ENCODE data around the gene LRP1B.

The LRP1B gene

DNA sequence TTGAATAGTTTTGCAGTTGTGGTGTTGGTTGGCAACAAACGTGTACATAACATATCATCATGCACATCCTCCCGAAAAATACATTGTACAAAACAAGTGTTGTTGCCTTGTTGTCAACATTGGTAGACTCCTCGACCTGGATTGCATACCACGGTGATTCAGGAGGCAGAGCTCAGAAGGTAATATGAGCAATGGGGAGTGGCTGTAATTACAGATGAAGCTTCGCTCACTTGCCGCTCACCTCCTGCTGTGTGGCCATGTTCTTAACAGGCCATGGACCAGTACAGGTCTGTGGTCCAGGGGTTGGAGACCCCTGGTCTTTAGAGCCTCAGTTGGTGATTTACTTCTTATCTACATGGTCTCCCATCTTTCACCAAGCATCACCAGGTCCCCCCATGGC is 1927.5 kb downstream of the LRP1B start:
- DNase-seq (ENCODE audit: low read depth) = no peak
- TF ChIP-seq, protein P1, sequence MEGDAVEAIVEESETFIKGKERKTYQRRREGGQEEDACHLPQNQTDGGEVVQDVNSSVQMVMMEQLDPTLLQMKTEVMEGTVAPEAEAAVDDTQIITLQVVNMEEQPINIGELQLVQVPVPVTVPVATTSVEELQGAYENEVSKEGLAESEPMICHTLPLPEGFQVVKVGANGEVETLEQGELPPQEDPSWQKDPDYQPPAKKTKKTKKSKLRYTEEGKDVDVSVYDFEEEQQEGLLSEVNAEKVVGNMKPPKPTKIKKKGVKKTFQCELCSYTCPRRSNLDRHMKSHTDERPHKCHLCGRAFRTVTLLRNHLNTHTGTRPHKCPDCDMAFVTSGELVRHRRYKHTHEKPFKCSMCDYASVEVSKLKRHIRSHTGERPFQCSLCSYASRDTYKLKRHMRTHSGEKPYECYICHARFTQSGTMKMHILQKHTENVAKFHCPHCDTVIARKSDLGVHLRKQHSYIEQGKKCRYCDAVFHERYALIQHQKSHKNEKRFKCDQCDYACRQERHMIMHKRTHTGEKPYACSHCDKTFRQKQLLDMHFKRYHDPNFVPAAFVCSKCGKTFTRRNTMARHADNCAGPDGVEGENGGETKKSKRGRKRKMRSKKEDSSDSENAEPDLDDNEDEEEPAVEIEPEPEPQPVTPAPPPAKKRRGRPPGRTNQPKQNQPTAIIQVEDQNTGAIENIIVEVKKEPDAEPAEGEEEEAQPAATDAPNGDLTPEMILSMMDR (IDR thresholded peaks at IDR 0.05; ENCODE audit: low read depth, low read length, missing control alignments) = no peak
- no peak overlapping the region for H3K4me3 ChIP-seq (ENCODE audit: low read depth, low read length)

DNA sequence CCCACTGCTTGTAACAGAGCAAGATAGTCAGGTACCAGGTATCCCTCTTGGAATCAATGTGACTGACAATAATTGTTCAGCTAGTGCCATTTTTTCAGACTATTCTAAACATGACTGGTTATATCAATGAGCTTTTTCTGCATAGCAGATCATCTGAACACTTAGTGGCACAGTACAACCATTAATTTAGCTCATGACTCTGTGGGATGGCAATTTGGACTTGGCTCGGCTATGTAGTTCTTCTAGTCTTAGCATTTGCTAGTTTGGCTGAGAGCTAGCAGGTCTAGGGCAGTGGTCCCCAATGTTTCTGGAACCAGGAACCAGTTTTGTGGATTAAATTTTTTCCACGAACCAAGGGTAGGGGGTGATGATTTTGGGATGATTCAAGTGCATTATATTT is 1929.2 kb downstream of the LRP1B start:
- H3K4me3 ChIP-seq (ENCODE audit: low read depth, low read length) = no peak overlapping the region
- TF ChIP-seq, protein P1 (IDR thresholded peaks at IDR 0.05; ENCODE audit: low read depth, low read length, missing control alignments) = no peak
- no peak for DNase-seq (ENCODE audit: low read depth)

DNA sequence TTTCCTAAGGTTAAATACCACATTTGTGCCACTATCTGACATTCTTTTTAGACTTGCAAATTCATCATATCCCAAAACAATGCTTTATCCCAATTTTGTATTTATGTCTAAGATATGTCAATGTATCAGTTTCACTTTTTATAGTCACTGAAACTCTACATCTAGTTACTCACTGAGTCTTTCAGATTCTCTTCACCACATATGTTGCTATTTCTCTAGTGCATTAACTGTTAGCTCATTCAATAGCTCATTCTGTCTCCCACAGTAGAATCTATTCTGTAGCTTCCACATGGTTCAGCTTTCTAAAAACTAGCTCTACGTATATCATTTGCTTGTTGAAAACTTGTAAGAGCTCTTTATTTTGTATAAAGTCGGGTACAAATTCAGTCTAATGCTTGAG is 1930.1 kb downstream of the LRP1B start:
- DNase-seq (ENCODE audit: low read depth) = no peak

DNA sequence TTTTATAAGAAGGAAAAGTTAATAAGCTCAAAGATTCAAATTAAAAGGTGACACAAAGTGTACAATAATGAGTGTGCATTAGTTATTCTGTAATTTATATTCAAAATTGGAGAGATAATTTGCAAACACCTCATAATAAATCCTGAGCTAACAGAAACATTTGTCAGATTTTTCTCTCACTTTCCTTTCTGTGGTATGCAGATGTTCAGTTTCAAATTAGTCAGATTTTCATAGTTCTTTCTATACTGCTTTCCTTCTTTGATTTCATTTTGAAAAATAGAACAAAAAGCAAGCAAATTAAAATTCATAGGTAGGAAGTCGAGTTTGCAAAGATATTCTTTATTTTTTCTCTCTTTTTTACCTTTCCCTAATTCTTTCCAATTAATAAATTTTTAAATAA is 1930.5 kb downstream of the LRP1B start:
- H3K4me3 ChIP-seq (ENCODE audit: low read depth, low read length) = no peak overlapping the region
- no peak for DNase-seq (ENCODE audit: low read depth)

More for the DNA sequence above, 1930.1 kb downstream of the LRP1B start:
- TF ChIP-seq, protein P1 (IDR thresholded peaks at IDR 0.05; ENCODE audit: low read depth, low read length, missing control alignments) = no peak
- no peak overlapping the region for H3K4me3 ChIP-seq (ENCODE audit: low read depth, low read length)

DNA sequence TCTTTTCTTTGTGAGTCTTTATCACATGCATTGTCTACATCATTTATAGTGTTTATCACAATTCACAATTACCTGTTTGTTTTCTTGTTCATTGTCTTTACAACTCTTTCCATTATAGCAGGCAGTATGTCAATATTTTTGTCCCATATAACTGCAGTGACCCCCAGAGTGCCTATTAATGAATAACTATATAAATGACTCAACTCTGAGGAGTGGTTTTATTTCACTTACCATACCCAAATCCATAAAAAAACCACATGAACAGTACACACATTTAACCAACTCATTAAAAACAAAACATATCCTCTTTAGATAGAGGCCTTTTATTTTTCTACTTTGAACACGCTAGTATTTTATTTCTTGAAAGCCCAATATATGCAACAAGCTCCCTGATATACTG is 1931.5 kb downstream of the LRP1B start:
- no peak overlapping the region for H3K4me3 ChIP-seq (ENCODE audit: low read depth, low read length)
- TF ChIP-seq, protein P1 (IDR thresholded peaks at IDR 0.05; ENCODE audit: low read depth, low read length, missing control alignments) = no peak
- no peak for DNase-seq (ENCODE audit: low read depth)

More for the DNA sequence above, 1930.5 kb downstream of the LRP1B start:
- TF ChIP-seq, protein P1 (IDR thresholded peaks at IDR 0.05; ENCODE audit: low read depth, low read length, missing control alignments) = no peak

DNA sequence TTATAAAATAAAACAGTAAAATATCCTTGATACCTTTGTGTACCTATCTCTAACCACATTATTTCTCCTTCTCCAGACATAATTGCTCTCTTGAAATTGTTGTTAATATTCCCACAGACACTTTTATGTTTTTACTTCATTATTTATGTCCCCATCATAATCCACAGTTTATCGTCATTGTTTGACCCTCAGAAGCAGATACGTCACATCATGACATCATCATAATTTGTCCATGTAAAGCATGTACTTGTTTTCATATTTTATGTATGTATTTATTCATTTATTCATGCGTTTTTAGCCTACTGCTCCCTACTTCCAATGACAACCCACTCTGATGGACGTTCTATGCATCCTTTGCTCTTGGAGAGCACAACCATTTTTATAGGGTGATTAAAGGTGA is 1943.7 kb downstream of the LRP1B start:
- DNase-seq (ENCODE audit: low read depth) = no peak
- H3K4me3 ChIP-seq (ENCODE audit: low read depth, low read length) = no peak overlapping the region
- TF ChIP-seq, protein P1 (IDR thresholded peaks at IDR 0.05; ENCODE audit: low read depth, low read length, missing control alignments) = no peak

DNA sequence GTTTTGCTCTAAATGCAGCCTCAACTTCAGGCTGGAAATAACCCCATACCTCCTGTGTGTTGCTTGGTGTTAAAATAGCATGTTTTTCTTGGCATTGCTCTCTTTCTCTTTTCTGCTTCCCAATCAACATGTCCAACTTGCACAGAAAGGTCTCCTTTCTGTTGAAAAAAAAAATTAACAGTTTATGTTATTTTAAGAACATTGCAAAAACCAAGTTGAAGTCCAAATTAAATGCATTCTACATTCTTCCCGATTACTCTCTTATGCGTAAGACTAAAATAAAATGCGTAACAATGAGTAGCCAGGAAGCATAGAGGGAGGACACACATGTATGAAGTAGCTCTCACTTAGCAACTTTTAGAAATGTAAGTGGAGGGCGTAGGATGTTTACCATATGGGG is 1944.5 kb downstream of the LRP1B start:
- no peak overlapping the region for H3K4me3 ChIP-seq (ENCODE audit: low read depth, low read length)
- TF ChIP-seq, protein P1 (IDR thresholded peaks at IDR 0.05; ENCODE audit: low read depth, low read length, missing control alignments) = no peak
- DNase-seq (ENCODE audit: low read depth) = no peak

Data from GM12864 (cell line).